GM12878 (cell line): ENCODE measurements around the gene LGALS4. TPM values are rescaled to one million over a fixed set of nuclear protein-coding genes. Genes with fewer than 3 reads are reported as not detected.

Source experiments
- ASH2L ChIP-seq: fragments of 300-600, 200-600 bp; sonication (generic); IDR thresholded peaks from 2 replicates; pipeline ENCODE4 v1.6.1; 2017; ENCODE audit warnings: low read depth, mild to moderate bottlenecking, borderline replicate concordance
- ATF3 ChIP-seq: IDR thresholded peaks from 2 replicates; pipeline ENCODE4 v1.6.1; 2011; ENCODE audit warnings: low read depth, mild to moderate bottlenecking, low read length, moderate library complexity, borderline replicate concordance; ENCODE audit errors: extremely low read depth
- BCL3 ChIP-seq: IDR thresholded peaks from 2 replicates; pipeline ENCODE4 v1.6.1; 2011; ENCODE audit warnings: borderline replicate concordance, low read depth, mild to moderate bottlenecking, moderate library complexity, low read length; ENCODE audit not compliant: insufficient read depth, poor library complexity, severe bottlenecking
- BCLAF1 ChIP-seq: fragments of 450-650 bp; IDR thresholded peaks from 2 replicates; pipeline ENCODE4 v1.6.1; 2017; ENCODE audit warnings: antibody characterized with exemption, mild to moderate bottlenecking, moderate library complexity
- CEBPB ChIP-seq, 2 experiments: fragments of 150-350 bp in 1 of 2; IDR thresholded peaks; 2 replicates each; pipeline ENCODE4 v1.6.1; 2012 to 2014; ENCODE audit warnings: low read depth in 2 of 2, low read length in 2 of 2, borderline replicate concordance in 1 of 2, inconsistent platforms in 1 of 2
- CHD2 ChIP-seq: IDR thresholded peaks from 2 replicates; pipeline ENCODE4 v1.6.1; 2011; ENCODE audit warnings: low read depth, low read length, improper control_type of control experiment, borderline replicate concordance
- EP300 ChIP-seq, 2 experiments: fragments of 150-350 bp in 1 of 2; IDR thresholded peaks; 2 replicates each; pipeline ENCODE4 v1.6.1; 2011 to 2012; ENCODE audit warnings: low read depth in 2 of 2, low read length in 2 of 2, borderline replicate concordance in 1 of 2, improper control_type of control experiment in 1 of 2, inconsistent platforms in 1 of 2; ENCODE audit not compliant: control insufficient read depth in 1 of 2
- ESRRA ChIP-seq: IDR thresholded peaks from 2 replicates; pipeline ENCODE4 v1.6.1; 2012; ENCODE audit warnings: mild to moderate bottlenecking, low read length, improper control_type of control experiment
- HCFC1 ChIP-seq: fragments of 150-350 bp; IDR thresholded peaks from 2 replicates; pipeline ENCODE4 v1.6.1; 2014; ENCODE audit warnings: low read length
- HDGF ChIP-seq: fragments of 450-650 bp; IDR thresholded peaks from 2 replicates; pipeline ENCODE4 v1.6.1; 2016; ENCODE audit warnings: antibody characterized with exemption
- JUNB ChIP-seq: IDR thresholded peaks from 2 replicates; pipeline ENCODE4 v1.6.1; 2016; ENCODE audit warnings: antibody characterized with exemption, mild to moderate bottlenecking
- KLF5 ChIP-seq: fragments of 450-650 bp; IDR thresholded peaks from 2 replicates; pipeline ENCODE4 v1.6.1; 2014; ENCODE audit warnings: mild to moderate bottlenecking; ENCODE audit not compliant: partially characterized antibody
- MEF2A ChIP-seq: IDR thresholded peaks from 2 replicates; pipeline ENCODE4 v1.6.1; 2011; ENCODE audit warnings: low read depth, mild to moderate bottlenecking, low read length, moderate library complexity; ENCODE audit not compliant: insufficient read depth
- NFIC ChIP-seq: IDR thresholded peaks from 2 replicates; pipeline ENCODE4 v1.6.1; 2012; ENCODE audit warnings: low read depth, mild to moderate bottlenecking, inconsistent platforms, low read length, moderate library complexity
- NFYB ChIP-seq: IDR thresholded peaks from 2 replicates; pipeline ENCODE4 v1.6.1; 2011; ENCODE audit warnings: low read depth, mild to moderate bottlenecking, low read length, improper control_type of control experiment, moderate library complexity; ENCODE audit not compliant: insufficient read depth
- NR2F1 ChIP-seq: fragments of 450-650 bp; conservative IDR thresholded peaks from 2 replicates; pipeline ENCODE4 v1.6.1; 2017; ENCODE audit warnings: mild to moderate bottlenecking
- PAX8 ChIP-seq: fragments of 450-650 bp; IDR thresholded peaks from 2 replicates; pipeline ENCODE4 v1.6.1; 2017; ENCODE audit warnings: mild to moderate bottlenecking, moderate library complexity
- POLR2A ChIP-seq: IDR thresholded peaks from 2 replicates; pipeline ENCODE4 v1.6.1; 2011; ENCODE audit warnings: low read depth, mild to moderate bottlenecking, low read length
- SIN3A ChIP-seq: IDR thresholded peaks from 2 replicates; pipeline ENCODE4 v1.6.1; 2012; ENCODE audit warnings: low read depth, low read length, improper control_type of control experiment
- SIX5 ChIP-seq: IDR thresholded peaks from 2 replicates; pipeline ENCODE4 v1.6.1; 2011; ENCODE audit warnings: mild to moderate bottlenecking, low read depth, low read length, moderate library complexity; ENCODE audit not compliant: severe bottlenecking
- SMAD1 ChIP-seq: fragments of 450-650 bp; IDR thresholded peaks from 2 replicates; pipeline ENCODE4 v1.6.1; 2018; ENCODE audit warnings: mild to moderate bottlenecking, low read depth; ENCODE audit not compliant: partially characterized antibody
- TBL1XR1 ChIP-seq: IDR thresholded peaks from 2 replicates; pipeline ENCODE4 v1.6.1; 2012; ENCODE audit warnings: low read depth, low read length, improper control_type of control experiment
- TCF12 ChIP-seq: IDR thresholded peaks from 2 replicates; pipeline ENCODE4 v1.6.1; 2011; ENCODE audit warnings: low read depth, mild to moderate bottlenecking, low read length
- ZNF274 ChIP-seq: IDR thresholded peaks from one replicate; pipeline ENCODE4 v1.8.0; 2011; ENCODE audit not compliant: insufficient read length, insufficient read depth
- ZNF622 ChIP-seq: fragments of 450-650 bp; IDR thresholded peaks from 2 replicates; pipeline ENCODE4 v1.6.1; 2017; ENCODE audit warnings: mild to moderate bottlenecking, inconsistent platforms
- polyA plus RNA-seq, 11 experiments: library from polyadenylated mRNA; depleted of rRNA in 4 of 11; unstranded in 6 of 11; stranded (reverse) in 5 of 11; fragments of >200 nt; fragmentation: Nextera tagmentation in 4 of 11; fragmentation: Illumina TruSeq in 1 of 11; extraction: Ambion mirVana in 4 of 11; extraction: Trizol in 1 of 11; gene quantifications; 1 replicate in 1 of 11; 2 replicates in 10 of 11; pipeline versions ENCODE4 v1.2.1 to v1.2.3, GENCODE V29; 2011 to 2016; ENCODE audit warnings: inconsistent platforms in 2 of 11, missing spikeins in 2 of 11, low read depth in 1 of 11
- total RNA-seq, 4 experiments: library from RNA; depleted of rRNA in 3 of 4; stranded (reverse); fragments of >200 nt in 3 of 4; fragmentation: Illumina TruSeq in 1 of 4; extraction: Trizol in 1 of 4; gene quantifications; 2 replicates each; pipeline versions ENCODE4 v1.2.1 to v1.2.3, GENCODE V29; 2013 to 2021
- TF ChIP-seq, protein P1 (sequence below): IDR thresholded peaks from 2 replicates; pipeline ENCODE4 v1.6.1; 2011; ENCODE audit warnings: mild to moderate bottlenecking, low read depth, low read length, moderate library complexity; ENCODE audit not compliant: insufficient replicate concordance

Gene LGALS4
- total and polyA plus RNA-seq, 10 of the 15 experiments (the other 5 are each of a cell fraction or from before 2014, with no cell fraction given): 0.13 to 2.1 (median 0.26) TPM; not detected in 4

- TF ChIP-seq BCL3 (peak; percentile 41), ASH2L (no peak), KLF5 (no peak), SIN3A (peak; percentile 70; the same call in 1 of the 2 replicates), BCLAF1 (no peak; the same call in 1 of the 2 replicates), CHD2 (peak; percentile 55), NFYB (no peak), JUNB (no peak), TCF12 (peak; percentile 64; the same call in 1 of the 2 replicates), NFIC (no peak), PAX8 (no peak), TBL1XR1 (no peak), EP300 (IDR thresholded peaks at IDR 0.05; ENCODE audit: borderline replicate concordance in 1 of 2, control insufficient read depth in 1 of 2, low read depth in 2 of 2, low read length in 2 of 2) (0 out of 4 replicates have a peak, but pooled peaks of 1 of the 2 experiments have one; percentile 38), SIX5 (no peak), POLR2A (peak; percentile 36), NR2F1 (0 out of 2 replicates have a peak, but pooled peaks have one; percentile 70), CEBPB (IDR thresholded peaks at IDR 0.05; ENCODE audit: borderline replicate concordance in 1 of 2, low read depth in 2 of 2, low read length in 2 of 2) (no peak), MEF2A (0 out of 2 replicates have a peak, but pooled peaks have one; percentile 42), HDGF (no peak), HCFC1 (peak; percentile 52), ATF3 (no peak; the same call in 1 of the 2 replicates), ZNF622 (no peak), SMAD1 (peak; percentile 27), ESRRA (no peak), ZNF274 (no peak)
- TF ChIP-seq, protein P1, sequence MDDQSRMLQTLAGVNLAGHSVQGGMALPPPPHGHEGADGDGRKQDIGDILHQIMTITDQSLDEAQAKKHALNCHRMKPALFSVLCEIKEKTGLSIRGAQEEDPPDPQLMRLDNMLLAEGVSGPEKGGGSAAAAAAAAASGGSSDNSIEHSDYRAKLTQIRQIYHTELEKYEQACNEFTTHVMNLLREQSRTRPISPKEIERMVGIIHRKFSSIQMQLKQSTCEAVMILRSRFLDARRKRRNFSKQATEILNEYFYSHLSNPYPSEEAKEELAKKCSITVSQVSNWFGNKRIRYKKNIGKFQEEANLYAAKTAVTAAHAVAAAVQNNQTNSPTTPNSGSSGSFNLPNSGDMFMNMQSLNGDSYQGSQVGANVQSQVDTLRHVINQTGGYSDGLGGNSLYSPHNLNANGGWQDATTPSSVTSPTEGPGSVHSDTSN: no peak
Observed at GRCh38 chr19:38849147-38849859, 36.6 kb upstream of the LGALS4 start (continued).
